Stomach (tissue), 9 donors: Measurements from ENCODE around the gene STKLD1. TPM values are rescaled to one million over a fixed set of nuclear protein-coding genes. Genes with fewer than 3 reads are reported as not detected.

Source experiments
- DNase-seq, 2 donors: peaks; one replicate each; pipeline versions ENCODE4 v3.0.0 to v3.0.0-alpha.2; 2013 to 2019
- H3K27ac ChIP-seq, 5 donors: fragments of 200-600 bp in 4 of 5; sonication (generic) in 4 of 5; one replicate each; pipeline ENCODE4 v1.5.1; 2013 to 2019; ENCODE audit warnings: mild to moderate bottlenecking in 1 of 5, moderate library complexity in 1 of 5
- H3K27me3 ChIP-seq, 3 donors: fragments of 200-600 bp; sonication (generic); one replicate each; pipeline ENCODE4 v1.5.1; 2017 to 2019; ENCODE audit warnings: mixed run types in 1 of 3
- H3K36me3 ChIP-seq, 4 donors: fragments of 200-600 bp; sonication (generic); 1 replicate in 3 of 4; 2 replicates in 1 of 4; pipeline ENCODE4 v1.5.1; 2016 to 2019
- H3K4me1 ChIP-seq, 4 donors: fragments of 200-600 bp; sonication (generic); one replicate each; pipeline ENCODE4 v1.5.1; 2016 to 2019
- H3K4me3 ChIP-seq, 4 donors: fragments of 200-600 bp; sonication (generic) in 3 of 4; one replicate each; pipeline ENCODE4 v1.5.1; 2016 to 2019; ENCODE audit warnings: mild to moderate bottlenecking in 1 of 4
- H3K9me3 ChIP-seq, 4 donors: fragments of 200-600 bp; sonication (generic); one replicate each; pipeline ENCODE4 v1.5.1; 2016 to 2019
- CTCF ChIP-seq, 7 experiments: fragments of 450-650 bp in 4 of 7; fragments of 200-600 bp in 3 of 7; sonication (generic) in 3 of 7; IDR thresholded peaks; one replicate each; pipeline ENCODE4 v1.5.1; 2016 to 2019; ENCODE audit warnings: antibody characterized with exemption in 7 of 7, control low read depth in 2 of 7, mild to moderate bottlenecking in 1 of 7
- EP300 ChIP-seq: sonication (generic); formaldehyde crosslinking; IDR thresholded peaks from one replicate; pipeline ENCODE4 v1.6.1; 2017; ENCODE audit warnings: antibody characterized with exemption
- POLR2A ChIP-seq, 4 donors: fragments of 450-650 bp; IDR thresholded peaks; one replicate each; pipeline ENCODE4 v1.6.1; 2016; ENCODE audit warnings: antibody characterized with exemption in 4 of 4, control low read depth in 2 of 4, mild to moderate bottlenecking in 1 of 4, moderate library complexity in 1 of 4
- POLR2AphosphoS5 ChIP-seq, 3 donors: sonication (generic); formaldehyde crosslinking; IDR thresholded peaks; one replicate each; pipeline ENCODE4 v1.6.1; 2016; ENCODE audit warnings: antibody characterized with exemption in 3 of 3
- WGBS, 5 donors: extraction: QIAGEN DNeasy Blood & Tissue Kit in 3 of 5; methylation state at CpG; one replicate each; pipeline versions ENCODE4 v1.1.5 to v1.1.7; 2013 to 2018; 5-methylcytosine and 5-hydroxymethylcytosine counted together
- intact Hi-C: fragments of 100-400 bp; cut with DNase I; formaldehyde crosslinking; loops from one replicate; pipeline ENCODE4 v1.15.1; 2023; ENCODE audit warnings: low total_unique reads
- polyA plus RNA-seq, 3 donors: library from polyadenylated mRNA; stranded (reverse); fragments of 200-250 nt; gene quantifications; one replicate each; pipeline ENCODE4 v1.2.3, GENCODE V29; 2013
- total RNA-seq, 5 donors: library from RNA; depleted of rRNA; stranded (reverse); fragments of >200 nt; gene quantifications; one replicate each; pipeline versions ENCODE4 v1.1.0 to v1.2.3, GENCODE V29; 2014 to 2016
- donor health status: healthy with polysubstance abuse.
- donor health status: Bipolar disorder and iron deficiency.
- donor health status: healthy.

STKLD1 gene
- total and polyA plus RNA-seq, 8 donors = 1.3 to 2.6 (median 1.9) TPM; not detected in 5

GRCh38 chr9:133404454-133405002 is 28.4 kb downstream of the STKLD1 start:
- TF ChIP-seq POLR2AphosphoS5 (IDR thresholded peaks at IDR 0.05) (no peak), CTCF (IDR thresholded peaks at IDR 0.05) (no peak), EP300 (no peak), POLR2A (IDR thresholded peaks at IDR 0.05) (no peak)
- intact Hi-C loops = loop anchor here (5.0 kb wide), 1 partner anchor 83 kb away; no protein-coding TSS in a partner anchor
- no peak for DNase-seq

GRCh38 chr9:133405508-133406438 is 29.6 kb downstream of the STKLD1 start:
- Histone ChIP-seq H3K9me3 (no peaks in the 10 kb centered on the region), H3K36me3 (peaks cover 27 to 80% (median 77%) of the 10 kb centered on the region in 4 donors), H3K4me3 (no peak overlapping the region), H3K27ac (no peak overlapping the region), H3K4me1 (no peaks in the 10 kb centered on the region), H3K27me3 (no peaks in the 10 kb centered on the region)
- intact Hi-C loops = loop anchor here (5.0 kb wide), 1 partner anchor 82 kb away; no protein-coding TSS in a partner anchor
- TF ChIP-seq POLR2A (IDR thresholded peaks at IDR 0.05) = no peak
- no peak for TF ChIP-seq POLR2AphosphoS5 (IDR thresholded peaks at IDR 0.05)
- TF ChIP-seq EP300 = no peak
- no peak for TF ChIP-seq CTCF (IDR thresholded peaks at IDR 0.05)
- no peak for DNase-seq
- 75 to 80% (median 78%) methylated on average over 19 of the region's 19 CpGs for WGBS, 5 donors

More at GRCh38 chr9:133404454-133405002, 28.4 kb downstream of the STKLD1 start:
- Histone ChIP-seq H3K4me1 (no peaks in the 10 kb centered on the region), H3K27me3 (no peaks in the 10 kb centered on the region), H3K9me3 (no peaks in the 10 kb centered on the region), H3K27ac (no peak overlapping the region), H3K4me3 (no peak overlapping the region), H3K36me3 (peaks cover 14 to 78% (median 67%) of the 10 kb centered on the region in 4 donors)
- WGBS, 5 donors = 78 to 90% (median 81%) methylated on average over 9 to 12 of the region's 12 CpGs

- H3K4me1 ChIP-seq = no peaks in the 10 kb centered on the region
- no peak overlapping the region for H3K4me3 ChIP-seq
- peaks cover 36 to 90% (median 86%) of the 10 kb centered on the region in 4 donors for H3K36me3 ChIP-seq
- no peaks in the 10 kb centered on the region for H3K9me3 ChIP-seq
- no peak overlapping the region for H3K27ac ChIP-seq
- no peaks in the 10 kb centered on the region for H3K27me3 ChIP-seq
- TF ChIP-seq POLR2AphosphoS5 (IDR thresholded peaks at IDR 0.05) (peak in 1 of 3 donors; percentile 41), CTCF (IDR thresholded peaks at IDR 0.05) (peak in 5 of 7 experiments; percentile 83 to 95 (median 91)), EP300 (no peak), POLR2A (IDR thresholded peaks at IDR 0.05) (no peak)
- DNase-seq = peak; percentile 82 to 93
- intact Hi-C loops = loop anchor here (5.0 kb wide), 1 partner anchor 81 kb away; no protein-coding TSS in a partner anchor
- WGBS, 5 donors = 47 to 52% (median 49%) methylated on average over 24 of the region's 24 CpGs
These were observed 30.5 kb downstream of the STKLD1 start for GRCh38 chr9:133406480-133407307.

- intact Hi-C loops = loop anchor here (5.0 kb wide), 1 partner anchor 79 kb away; no protein-coding TSS in a partner anchor
- DNase-seq = no peak
- TF ChIP-seq EP300 = no peak
- no peak for TF ChIP-seq CTCF (IDR thresholded peaks at IDR 0.05)
- TF ChIP-seq POLR2A (IDR thresholded peaks at IDR 0.05) = no peak
- no peak for TF ChIP-seq POLR2AphosphoS5 (IDR thresholded peaks at IDR 0.05)
- Histone ChIP-seq H3K36me3 (peaks cover 49 to 94% (median 91%) of the 10 kb centered on the region in 4 donors), H3K9me3 (no peaks in the 10 kb centered on the region), H3K4me3 (no peak overlapping the region), H3K27me3 (no peaks in the 10 kb centered on the region), H3K4me1 (no peaks in the 10 kb centered on the region), H3K27ac (no peak overlapping the region)
- 88 to 100% (median 93%) methylated on average over 1 of the region's 1 CpG for WGBS, 5 donors
These were observed 31.9 kb downstream of the STKLD1 start for GRCh38 chr9:133408042-133408441.
